H1 (cell line): ENCODE data around the gene FOXK1. TPM values are rescaled to one million over a fixed set of nuclear protein-coding genes. Genes with fewer than 3 reads are reported as not detected.

ENCODE experiments used
- CTCF ChIA-PET: fragments of 300-600 bp; sonication (Branson Sonifier 250); formaldehyde crosslinking; loops from one replicate; lab custom pipeline; 2021; ENCODE audit not compliant: partially characterized antibody; lab: Charles Lee
- POLR2A ChIA-PET: fragments of 300-600 bp; sonication (Branson Sonifier 250); formaldehyde crosslinking; loops from one replicate; lab custom pipeline; 2021; ENCODE audit warnings: inconsistent platforms; ENCODE audit not compliant: partially characterized antibody; lab: Charles Lee
- DNase-seq, 2 experiments: peaks; one replicate each; pipeline versions ENCODE4 v3.0.0 to v3.0.0-alpha.2; 2010 to 2022; ENCODE audit warnings: low spot score in 2 of 2, low read depth in 1 of 2, mixed read lengths in 1 of 2
- FAIRE-seq: peaks from 2 replicates; lab custom pipeline; 2011; peaks lifted over from hg19 to GRCh38; lab: Jason Lieb, UNC
- H2AFZ ChIP-seq: 2 replicates; pipeline ENCODE4 v1.8.1; 2012; ENCODE audit warnings: low read length, inconsistent platforms
- H2AK5ac ChIP-seq: 2 replicates; pipeline ENCODE4 v1.6.1; 2013; ENCODE audit warnings: low read depth, low read length
- H2BK120ac ChIP-seq: replicated peaks from 2 replicates; pipeline ENCODE3; 2013; ENCODE audit warnings: low read depth, low read length, inconsistent platforms
- H2BK12ac ChIP-seq: 2 replicates; pipeline ENCODE4 v1.6.1; 2013; ENCODE audit warnings: low read depth, low read length
- H2BK15ac ChIP-seq: 2 replicates; pipeline ENCODE4 v1.6.1; 2013; ENCODE audit warnings: low read length
- H2BK20ac ChIP-seq: 2 replicates; pipeline ENCODE4 v1.6.1; 2013; ENCODE audit warnings: low read length
- H2BK5ac ChIP-seq: 2 replicates; pipeline ENCODE4 v1.6.1; 2013; ENCODE audit warnings: low read depth, low read length
- H3K14ac ChIP-seq: 2 replicates; pipeline ENCODE4 v1.6.1; 2013; ENCODE audit warnings: inconsistent platforms; ENCODE audit not compliant: insufficient read length
- H3K18ac ChIP-seq: 2 replicates; pipeline ENCODE4 v1.6.1; 2013; ENCODE audit warnings: low read length; ENCODE audit errors: extremely low read depth
- H3K23ac ChIP-seq: 2 replicates; pipeline ENCODE4 v1.6.1; 2013; ENCODE audit warnings: inconsistent platforms; ENCODE audit not compliant: insufficient read length
- H3K23me2 ChIP-seq: 2 replicates; pipeline ENCODE4 v1.6.1; 2013; ENCODE audit warnings: low read depth, low read length
- H3K27ac ChIP-seq: 2 replicates; pipeline ENCODE4 v1.6.1; 2011; ENCODE audit warnings: low read depth, low read length, inconsistent platforms
- H3K27me3 ChIP-seq, 4 experiments: replicated peaks in 1 of 4; 1 replicate in 1 of 4; 2 replicates in 3 of 4; pipeline versions ENCODE4 v1.6.1 to v1.8.1; 2011 to 2013; ENCODE audit warnings: low read length in 3 of 4, mild to moderate bottlenecking in 3 of 4, inconsistent platforms in 2 of 4, mixed read lengths in 2 of 4, moderate library complexity in 1 of 4; ENCODE audit not compliant: control insufficient read depth in 3 of 4, insufficient read depth in 3 of 4; ENCODE audit errors: extremely low read depth in 1 of 4
- H3K36me3 ChIP-seq, 4 experiments: 2 replicates each; pipeline versions ENCODE4 v1.6.1 to v1.8.1; 2011 to 2013; ENCODE audit warnings: mild to moderate bottlenecking in 4 of 4, low read length in 3 of 4, moderate library complexity in 2 of 4, control low read depth in 1 of 4, inconsistent platforms in 1 of 4; ENCODE audit not compliant: insufficient read depth in 4 of 4, control insufficient read depth in 2 of 4
- H3K4ac ChIP-seq: replicated peaks from 2 replicates; pipeline ENCODE3; 2013; ENCODE audit warnings: low read length, low read depth, mixed read lengths, inconsistent platforms; ENCODE audit not compliant: insufficient read length
- H3K4me1 ChIP-seq, 4 experiments: replicated peaks in 1 of 4; 1 replicate in 1 of 4; 2 replicates in 3 of 4; pipeline versions ENCODE4 v1.6.1 to v1.8.1; 2011 to 2013; ENCODE audit warnings: low read length in 3 of 4, inconsistent platforms in 2 of 4, mixed read lengths in 1 of 4; ENCODE audit not compliant: insufficient read depth in 4 of 4, control insufficient read depth in 3 of 4
- H3K4me2 ChIP-seq, 2 experiments: 2 replicates each; pipeline versions ENCODE4 v1.6.1 to v1.8.1; 2011 to 2013; ENCODE audit warnings: low read depth in 2 of 2, low read length in 2 of 2, control low read depth in 1 of 2, inconsistent platforms in 1 of 2, mild to moderate bottlenecking in 1 of 2; ENCODE audit not compliant: insufficient read depth in 1 of 2
- H3K4me3 ChIP-seq, 4 experiments: fragments of 200-600, 300-600 bp in 1 of 4; sonication (generic), shearing (Covaris generic), sonication (Bioruptor Twin) in 1 of 4; 2 replicates each; pipeline versions ENCODE4 v1.5.1 to v1.8.1; 2011 to 2016; ENCODE audit warnings: low read length in 4 of 4, low read depth in 3 of 4, control low read depth in 2 of 4, inconsistent platforms in 2 of 4, mild to moderate bottlenecking in 2 of 4, mixed read lengths in 1 of 4, moderate library complexity in 1 of 4; ENCODE audit not compliant: insufficient read depth in 2 of 4; ENCODE audit errors: extremely low read depth in 1 of 4
- H3K56ac ChIP-seq: replicated peaks from 2 replicates; pipeline ENCODE3; 2013; ENCODE audit warnings: low read depth, mild to moderate bottlenecking, mixed read lengths, low read length, inconsistent platforms; ENCODE audit not compliant: insufficient read length
- H3K79me1 ChIP-seq: 2 replicates; pipeline ENCODE4 v1.6.1; 2013; ENCODE audit warnings: low read depth, low read length, control low read depth
- H3K79me2 ChIP-seq, 2 experiments: 2 replicates each; pipeline versions ENCODE4 v1.6.1 to v1.8.1; 2012 to 2013; ENCODE audit warnings: low read length in 2 of 2, mild to moderate bottlenecking in 2 of 2, inconsistent platforms in 1 of 2; ENCODE audit not compliant: insufficient read depth in 2 of 2, control insufficient read depth in 1 of 2
- H3K9ac ChIP-seq, 4 experiments: replicated peaks in 1 of 4; 1 replicate in 1 of 4; 2 replicates in 3 of 4; pipeline versions ENCODE4 v1.6.1 to v1.8.1; 2011 to 2013; ENCODE audit warnings: low read depth in 3 of 4, low read length in 3 of 4, control low read depth in 2 of 4, mild to moderate bottlenecking in 2 of 4, moderate library complexity in 2 of 4, inconsistent platforms in 1 of 4; ENCODE audit errors: extremely low read depth in 1 of 4
- H3K9me3 ChIP-seq, 2 experiments: 2 replicates each; pipeline versions ENCODE4 v1.6.1 to v1.8.1; 2012 to 2013; ENCODE audit warnings: mild to moderate bottlenecking in 2 of 2, moderate library complexity in 2 of 2, control low read depth in 1 of 2, inconsistent platforms in 1 of 2, low read depth in 1 of 2, low read length in 1 of 2, mixed read lengths in 1 of 2; ENCODE audit not compliant: insufficient read depth in 2 of 2
- H4K20me1 ChIP-seq, 2 experiments: replicated peaks in 1 of 2; 2 replicates each; pipeline versions ENCODE3 to v1.8.1; 2011 to 2013; ENCODE audit warnings: inconsistent platforms in 2 of 2, low read length in 2 of 2, mild to moderate bottlenecking in 1 of 2; ENCODE audit not compliant: insufficient read depth in 2 of 2, control insufficient read depth in 1 of 2
- H4K5ac ChIP-seq: 2 replicates; pipeline ENCODE4 v1.6.1; 2013; ENCODE audit warnings: low read length, low read depth, mixed read lengths, inconsistent platforms; ENCODE audit not compliant: insufficient read length
- H4K8ac ChIP-seq: 2 replicates; pipeline ENCODE4 v1.8.0; 2013; ENCODE audit warnings: mild to moderate bottlenecking, moderate library complexity, low read length, inconsistent platforms; ENCODE audit not compliant: insufficient read depth; ENCODE audit errors: extremely low read depth
- H4K91ac ChIP-seq: replicated peaks from 2 replicates; pipeline ENCODE3; 2013; ENCODE audit warnings: low read length, mixed read lengths, inconsistent platforms; ENCODE audit not compliant: insufficient read length
- CBX8 ChIP-seq: fragments of 300-800, 300-1000 bp; sonication (generic); IDR thresholded peaks from 2 replicates; pipeline ENCODE4 v1.7.1; 2016; ENCODE audit warnings: low read depth, low read length, borderline replicate concordance
- JUND ChIP-seq: IDR thresholded peaks from 2 replicates; pipeline ENCODE4 v1.6.1; 2011; ENCODE audit warnings: mild to moderate bottlenecking, improper control_type of control experiment, low read length
- RNF2 ChIP-seq: fragments of 200-900, 300-1000 bp; sonication (generic); IDR thresholded peaks from 2 replicates; pipeline ENCODE4 v1.7.1; 2016; ENCODE audit warnings: borderline replicate concordance, low read depth, mild to moderate bottlenecking, antibody characterized with exemption, low read length; ENCODE audit not compliant: poor library complexity, severe bottlenecking; ENCODE audit errors: missing control alignments
- TAF1 ChIP-seq: IDR thresholded peaks from 2 replicates; pipeline ENCODE4 v1.6.1; 2011; ENCODE audit warnings: mild to moderate bottlenecking, low read depth, low read length
- WGBS, 2 experiments: shearing (Covaris generic) in 1 of 2; methylation state at CpG; one replicate each; pipeline versions ENCODE4 v1.1.6 to v1.1.7; 2013 to 2015; ENCODE audit warnings: low lambda C conversion rate in 2 of 2, mixed read lengths in 2 of 2, inconsistent platforms in 1 of 2, low coverage in 1 of 2, missing lambda C conversion rate in 1 of 2; ENCODE audit not compliant: insufficient replicate concordance in 2 of 2, insufficient coverage in 1 of 2, insufficient read length in 1 of 2; ENCODE audit errors: extremely low coverage in 1 of 2, missing lambda C conversion rate in 1 of 2; 5-methylcytosine and 5-hydroxymethylcytosine counted together
- polyA plus RNA-seq, 7 experiments: library from polyadenylated mRNA; depleted of rRNA in 3 of 7; stranded (reverse) in 5 of 7; unstranded in 2 of 7; fragments of >200 nt in 5 of 7; fragments of 200-250 nt in 2 of 7; gene quantifications; 1 replicate in 5 of 7; 2 replicates in 1 of 7; 4 replicates in 1 of 7; pipeline versions ENCODE4 v1.2.1 to v1.2.3, GENCODE V29; 2011 to 2013; ENCODE audit warnings: missing spikeins in 2 of 7, mixed read lengths in 2 of 7
- total RNA-seq: library from RNA; stranded (reverse); fragmentation: NEBNext Ultra II Directional; extraction: Animal tissue kit (Norgen Biotek cat#: 25700); gene quantifications from 2 replicates; pipeline ENCODE4 v1.2.1, GENCODE V29; 2021

Gene FOXK1
- total and polyA plus RNA-seq, 2 of the 8 experiments (the other 6 are each of a cell fraction or from before 2014, with no cell fraction given) = 2.0 to 8.5 TPM

GRCh38 chr7:4747746-4748145 is 65.7 kb downstream of the FOXK1 start:
- Histone ChIP-seq H2AK5ac (no peak overlapping the region), H3K36me3 (no peaks in the 10 kb centered on the region), H2AFZ (no peak overlapping the region), H3K79me1 (no peaks in the 10 kb centered on the region), H4K91ac (no peak overlapping the region), H3K4me3 (no peak overlapping the region), H2BK12ac (no peak overlapping the region), H3K79me2 (no peaks in the 10 kb centered on the region), H3K23ac (no peak overlapping the region), H3K27ac (no peak overlapping the region), H2BK120ac (no peak overlapping the region), H3K9me3 (no peaks in the 10 kb centered on the region), H2BK20ac (no peak overlapping the region), H3K9ac (no peak overlapping the region), H3K18ac (no peak overlapping the region), H3K4me2 (no peak overlapping the region), H2BK5ac (no peak overlapping the region), H3K14ac (no peak overlapping the region), H3K4me1 (peaks cover 0 to 7% (median 4%) of the 10 kb centered on the region in 4 experiments; a peak in 6 of 7 replicates), H4K20me1 (peaks cover 8 to 16% of the 10 kb centered on the region in 2 experiments), H3K23me2 (no peaks in the 10 kb centered on the region), H3K27me3 (peaks cover 1 to 36% (median 29%) of the 10 kb centered on the region in 4 experiments), H2BK15ac (no peak overlapping the region), H3K56ac (no peak overlapping the region), H3K4ac (no peak overlapping the region), H4K8ac (no peak overlapping the region), H4K5ac (no peak overlapping the region)
- DNase-seq (no peak), FAIRE-seq (no peak)
- TF ChIP-seq JUND = no peak
- TF ChIP-seq TAF1 = no peak
- no peak for TF ChIP-seq RNF2
- no peak for TF ChIP-seq CBX8
- ChIA-PET CTCF (interaction anchor here (1.0 to 1.2 kb wide), 6 partner anchors 12 to 137 kb away, joined by 3 to 4 read pairs (median 3); no protein-coding TSS in a partner anchor), POLR2A (no interaction called here)
- WGBS, 2 experiments = 89% methylated on average over 11 of the region's 11 CpGs; no CpG with 5 or more reads in 1 of the 2 experiments
